KMS-11 (cell line): ENCODE measurements around the gene PAK6.

Experiments used
- H2AFZ ChIP-seq: fragments of 200-600 bp; sonication (generic); 2 replicates; pipeline ENCODE4 v1.6.1; 2016; ENCODE audit warnings: antibody characterized with exemption, mixed run types, low read depth
- H3K27ac ChIP-seq: fragments of 200-600 bp; sonication (generic); 2 replicates; pipeline ENCODE4 v1.6.1; 2016; ENCODE audit warnings: mild to moderate bottlenecking, mixed run types
- H3K27me3 ChIP-seq: fragments of 200-600 bp; sonication (generic); 2 replicates; pipeline ENCODE4 v1.6.1; 2017; ENCODE audit warnings: mild to moderate bottlenecking, low read depth, mixed run types, moderate library complexity; ENCODE audit not compliant: insufficient read depth
- H3K36me3 ChIP-seq: fragments of 200-600 bp; sonication (generic); 2 replicates; pipeline ENCODE4 v1.6.1; 2017; ENCODE audit warnings: mild to moderate bottlenecking, mixed run types; ENCODE audit not compliant: insufficient read depth
- H3K4me1 ChIP-seq: fragments of 200-600 bp; sonication (generic); 2 replicates; pipeline ENCODE4 v1.6.1; 2016; ENCODE audit warnings: mild to moderate bottlenecking, low read depth, mixed run types; ENCODE audit not compliant: poor library complexity, severe bottlenecking
- H3K4me2 ChIP-seq: fragments of 200-600 bp; sonication (generic); 2 replicates; pipeline ENCODE4 v1.7.0; 2016; ENCODE audit warnings: mild to moderate bottlenecking, mixed run types
- H3K4me3 ChIP-seq: fragments of 200-600 bp; sonication (generic); IDR thresholded peaks from 2 replicates; pipeline ENCODE4 v1.6.1; 2017; ENCODE audit warnings: low read depth, low read length, mixed read lengths; ENCODE audit not compliant: insufficient read depth
- H3K79me2 ChIP-seq: fragments of 200-600 bp; sonication (generic); 2 replicates; pipeline ENCODE4 v1.6.1; 2016; ENCODE audit warnings: low read depth, mixed run types; ENCODE audit not compliant: insufficient read depth
- H3K9ac ChIP-seq: fragments of 200-600 bp; sonication (generic); 2 replicates; pipeline ENCODE4 v1.6.1; 2016; ENCODE audit warnings: mild to moderate bottlenecking, mixed run types
- H4K20me1 ChIP-seq: fragments of 200-600 bp; sonication (generic); 2 replicates; pipeline ENCODE4 v1.6.1; 2016; ENCODE audit warnings: mild to moderate bottlenecking, mixed run types; ENCODE audit not compliant: insufficient read depth
- TF ChIP-seq, protein P1 (sequence below): fragments of 200-600 bp; sonication (generic); conservative IDR thresholded peaks from 2 replicates; pipeline ENCODE4 v1.6.1; 2017; ENCODE audit warnings: low read depth, mild to moderate bottlenecking, antibody characterized with exemption, low read length, moderate library complexity, mixed read lengths

Gene PAK6

DNA sequence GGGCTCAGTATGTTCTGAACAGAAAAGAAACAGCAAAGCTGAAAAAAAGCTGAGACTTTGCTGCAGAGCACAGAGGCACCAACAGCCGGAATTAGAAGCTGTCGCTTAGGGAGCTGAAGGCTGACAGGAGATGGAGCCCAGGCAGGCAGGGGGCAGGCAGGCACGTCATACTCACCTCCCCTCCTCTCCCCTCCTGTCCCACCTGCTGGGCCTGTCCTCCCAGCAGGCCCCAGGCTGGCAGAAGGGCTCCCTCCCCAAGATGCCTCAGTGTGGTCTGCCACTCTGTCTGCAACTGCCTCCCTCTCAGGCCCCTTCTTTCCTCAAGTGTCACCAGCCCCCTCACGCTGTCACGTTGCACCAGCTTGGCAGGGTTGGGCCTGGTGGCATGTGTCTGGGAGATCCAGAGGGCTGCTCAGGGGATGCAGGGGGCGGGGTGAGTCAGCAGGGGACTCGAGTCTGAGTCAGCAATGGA is 47.2 kb downstream of the PAK6 start:
- Histone ChIP-seq H3K4me2 (no peak overlapping the region), H4K20me1 (no peaks in the 10 kb centered on the region), H3K27ac (no peak overlapping the region), H2AFZ (no peak overlapping the region), H3K4me1 (no peaks in the 10 kb centered on the region), H3K4me3 (no peak overlapping the region), H3K9ac (no peak overlapping the region), H3K36me3 (no peaks in the 10 kb centered on the region), H3K27me3 (peaks cover 4% of the 10 kb centered on the region; the same call in 1 of the 2 replicates), H3K79me2 (no peaks in the 10 kb centered on the region)
- TF ChIP-seq, protein P1, sequence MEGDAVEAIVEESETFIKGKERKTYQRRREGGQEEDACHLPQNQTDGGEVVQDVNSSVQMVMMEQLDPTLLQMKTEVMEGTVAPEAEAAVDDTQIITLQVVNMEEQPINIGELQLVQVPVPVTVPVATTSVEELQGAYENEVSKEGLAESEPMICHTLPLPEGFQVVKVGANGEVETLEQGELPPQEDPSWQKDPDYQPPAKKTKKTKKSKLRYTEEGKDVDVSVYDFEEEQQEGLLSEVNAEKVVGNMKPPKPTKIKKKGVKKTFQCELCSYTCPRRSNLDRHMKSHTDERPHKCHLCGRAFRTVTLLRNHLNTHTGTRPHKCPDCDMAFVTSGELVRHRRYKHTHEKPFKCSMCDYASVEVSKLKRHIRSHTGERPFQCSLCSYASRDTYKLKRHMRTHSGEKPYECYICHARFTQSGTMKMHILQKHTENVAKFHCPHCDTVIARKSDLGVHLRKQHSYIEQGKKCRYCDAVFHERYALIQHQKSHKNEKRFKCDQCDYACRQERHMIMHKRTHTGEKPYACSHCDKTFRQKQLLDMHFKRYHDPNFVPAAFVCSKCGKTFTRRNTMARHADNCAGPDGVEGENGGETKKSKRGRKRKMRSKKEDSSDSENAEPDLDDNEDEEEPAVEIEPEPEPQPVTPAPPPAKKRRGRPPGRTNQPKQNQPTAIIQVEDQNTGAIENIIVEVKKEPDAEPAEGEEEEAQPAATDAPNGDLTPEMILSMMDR = no peak

DNA sequence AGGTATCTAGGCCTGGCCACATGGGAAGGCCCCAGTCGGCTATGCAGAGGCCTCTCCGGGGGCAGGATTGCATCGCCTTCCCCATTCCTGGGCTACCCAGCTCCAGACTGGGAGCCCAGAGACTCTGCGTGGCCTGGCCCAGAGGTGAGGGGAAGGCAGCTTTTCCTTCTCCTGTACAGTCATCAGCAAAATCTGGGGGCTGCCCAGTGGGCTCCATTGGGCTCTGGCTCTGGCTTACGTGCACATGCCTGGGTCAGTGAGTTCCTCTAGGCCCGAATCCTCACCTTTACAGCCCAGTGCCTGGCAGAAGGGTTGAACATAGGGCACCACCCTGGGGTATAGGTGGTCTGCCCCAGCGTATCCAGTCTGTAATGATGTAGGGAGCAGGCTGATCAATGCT is 47.9 kb downstream of the PAK6 start:
- no peaks in the 10 kb centered on the region for H3K4me1 ChIP-seq
- H3K4me3 ChIP-seq = no peak overlapping the region
- H4K20me1 ChIP-seq = no peaks in the 10 kb centered on the region
- no peaks in the 10 kb centered on the region for H3K79me2 ChIP-seq
- peaks cover 11% of the 10 kb centered on the region; the same call in 1 of the 2 replicates for H3K27me3 ChIP-seq
- TF ChIP-seq, protein P1 = no peak
- no peak overlapping the region for H3K9ac ChIP-seq
- no peak overlapping the region for H2AFZ ChIP-seq
- H3K4me2 ChIP-seq = no peak overlapping the region
- no peak overlapping the region for H3K27ac ChIP-seq
- no peaks in the 10 kb centered on the region for H3K36me3 ChIP-seq

DNA sequence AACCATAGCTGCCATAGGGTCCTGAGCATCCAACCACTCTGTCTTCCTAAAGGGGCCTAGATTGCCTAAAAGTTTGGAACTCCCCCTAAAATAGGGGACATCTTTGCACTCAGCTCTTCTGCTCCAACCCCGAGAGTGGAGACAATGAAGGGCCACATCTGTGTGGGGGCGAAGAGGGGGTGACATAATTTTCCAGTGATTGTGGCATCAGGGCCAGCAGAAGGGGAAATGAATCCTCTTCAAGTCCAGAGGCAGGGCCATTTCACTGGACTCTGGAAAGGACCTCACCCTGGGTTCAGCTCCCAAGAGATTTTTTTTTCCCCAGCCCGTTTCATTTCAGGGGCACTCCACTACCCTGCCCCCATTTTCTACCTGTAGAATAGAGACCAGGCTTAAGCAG is 48.6 kb downstream of the PAK6 start:
- Histone ChIP-seq H3K9ac (no peak overlapping the region), H3K4me2 (no peak overlapping the region), H3K4me1 (no peaks in the 10 kb centered on the region), H3K27ac (no peak overlapping the region), H3K36me3 (no peaks in the 10 kb centered on the region), H2AFZ (no peak overlapping the region), H3K79me2 (no peaks in the 10 kb centered on the region), H4K20me1 (no peaks in the 10 kb centered on the region), H3K27me3 (peaks cover 18% of the 10 kb centered on the region; the same call in 1 of the 2 replicates), H3K4me3 (no peak overlapping the region)
- TF ChIP-seq, protein P1 = no peak

DNA sequence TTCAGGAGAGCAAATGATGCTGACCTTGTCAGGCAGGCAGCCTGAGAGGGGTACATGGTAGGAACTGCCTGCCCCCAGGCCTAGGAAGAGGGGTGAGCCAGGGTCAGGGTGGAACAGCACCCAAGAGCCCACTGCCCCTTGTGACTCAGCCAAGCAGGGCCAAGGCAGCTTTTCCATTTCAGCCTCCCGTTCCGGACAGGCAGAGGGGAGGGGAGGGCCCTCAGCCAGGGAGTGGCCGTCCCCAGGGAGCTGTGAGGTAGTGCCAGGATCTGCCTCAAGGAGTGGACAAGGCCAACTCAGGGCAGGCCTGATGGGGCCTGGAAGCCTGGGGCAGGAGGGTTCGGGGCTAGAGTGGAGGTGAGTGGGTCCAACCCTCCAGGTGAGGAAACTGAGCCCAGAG is 49.1 kb downstream of the PAK6 start:
- Histone ChIP-seq H4K20me1 (no peaks in the 10 kb centered on the region), H3K27ac (no peak overlapping the region), H3K27me3 (peaks cover 23% of the 10 kb centered on the region; the same call in 1 of the 2 replicates), H3K4me1 (no peaks in the 10 kb centered on the region), H3K9ac (no peak overlapping the region), H3K36me3 (no peaks in the 10 kb centered on the region), H2AFZ (no peak overlapping the region), H3K79me2 (no peaks in the 10 kb centered on the region), H3K4me3 (no peak overlapping the region), H3K4me2 (no peak overlapping the region)
- TF ChIP-seq, protein P1 = no peak
